Medulla oblongata (tissue), 1 donor: ENCODE data around the gene CKMT2.
A peak's percentile ranks its signal among the peaks of the same experiment; 100 is the strongest.
"Not testable (repeated sequence)": the region's sequence is repeated elsewhere in the genome, so short reads cannot be mapped to it uniquely, and the experiment has no call there.

ENCODE experiments used
- DNase-seq: peaks from one replicate; pipeline ENCODE4 v3.0.0-alpha.2; 2015; ENCODE audit errors: extremely low spot score

The CKMT2 gene

DNA sequence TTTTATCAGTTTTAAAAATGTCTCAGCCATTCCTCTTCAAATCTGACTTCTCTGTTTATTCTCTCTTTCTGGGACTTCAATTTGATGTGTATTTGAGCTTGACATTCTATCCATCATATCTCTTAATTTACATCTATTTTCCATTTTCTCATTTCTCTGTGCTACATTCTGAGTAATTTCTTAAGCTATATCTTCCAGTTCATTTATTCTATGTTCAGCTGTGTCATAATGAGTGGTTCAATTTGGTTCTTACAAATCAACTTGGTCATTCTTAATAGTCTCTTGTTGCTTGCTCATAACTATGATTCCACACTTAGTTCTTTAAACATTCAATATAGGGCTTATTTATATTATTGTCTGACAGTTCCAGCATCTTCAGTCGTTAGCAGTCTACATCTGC is 16.9 kb downstream of the CKMT2 start:
- DNase-seq: no peak

- no peak for DNase-seq
These were observed 18.8 kb downstream of the CKMT2 start for GRCh38 chr5:81251922-81252321.

DNA sequence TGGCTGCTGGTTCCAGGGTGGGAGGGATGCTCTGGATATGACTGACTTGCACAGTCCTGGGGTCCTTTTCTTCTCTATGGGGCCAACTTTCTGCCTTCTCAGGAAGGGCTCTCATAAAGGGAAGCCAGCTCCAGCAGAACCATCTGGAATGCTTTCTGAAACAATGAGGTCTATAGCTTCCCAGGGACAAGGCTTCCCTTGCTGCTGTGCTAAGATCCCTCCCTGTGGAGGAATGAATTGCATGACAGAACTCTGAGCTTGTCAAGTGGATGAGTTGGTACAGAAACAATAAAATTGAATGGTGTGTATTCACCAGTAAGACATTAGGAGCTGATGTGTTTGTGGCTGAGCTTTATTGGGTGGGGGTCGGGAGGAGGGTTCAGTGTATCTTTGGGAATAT is 19.8 kb downstream of the CKMT2 start:
- peak; percentile 73 for DNase-seq

DNA sequence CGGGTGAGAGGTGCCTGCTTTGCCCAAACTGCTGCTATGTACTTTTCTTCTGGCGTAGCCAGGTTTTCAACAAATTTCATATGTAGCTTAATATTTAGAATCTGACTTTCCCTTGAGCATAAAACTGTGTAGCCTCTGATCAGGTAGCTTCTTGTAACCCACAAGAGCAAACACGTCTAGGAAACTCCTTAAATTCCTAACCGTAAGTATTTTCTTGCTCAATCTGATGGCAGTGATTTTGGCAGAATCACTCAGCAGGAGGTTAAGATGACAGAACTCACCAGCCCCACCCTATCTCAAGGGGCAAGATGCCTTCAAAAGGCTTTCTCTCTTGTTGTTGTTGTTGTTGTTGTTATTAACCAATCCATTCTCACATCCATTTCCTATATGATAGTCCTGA is 20.8 kb downstream of the CKMT2 start:
- no peak for DNase-seq

DNA sequence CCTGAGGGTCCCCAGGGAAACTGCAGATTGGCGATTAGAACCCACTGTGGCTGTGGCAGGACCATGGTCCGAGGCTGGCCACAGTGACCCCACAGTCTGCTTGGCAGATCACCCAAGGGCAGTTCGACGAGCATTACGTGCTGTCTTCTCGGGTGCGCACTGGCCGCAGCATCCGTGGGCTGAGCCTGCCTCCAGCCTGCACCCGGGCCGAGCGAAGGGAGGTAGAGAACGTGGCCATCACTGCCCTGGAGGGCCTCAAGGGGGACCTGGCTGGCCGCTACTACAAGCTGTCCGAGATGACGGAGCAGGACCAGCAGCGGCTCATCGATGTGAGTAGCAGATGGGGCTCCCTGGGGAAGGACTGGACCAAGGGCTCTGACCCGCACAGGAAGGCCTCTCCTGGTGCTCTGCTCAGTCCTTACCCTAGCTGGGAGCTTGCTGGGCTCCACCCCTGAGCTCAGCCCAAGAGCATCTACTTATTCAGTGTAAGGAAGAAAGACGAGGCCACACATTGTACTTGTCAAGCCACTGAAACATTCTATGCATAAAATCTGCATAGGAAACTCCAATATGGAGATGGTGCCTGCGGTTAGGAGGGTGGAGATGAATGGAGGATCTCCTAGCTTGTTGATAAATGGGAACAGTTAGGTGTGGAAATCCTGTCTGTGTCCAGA is 21.9 kb downstream of the CKMT2 start:
- DNase-seq: no peak

- no peak for DNase-seq
These were observed 23.6 kb downstream of the CKMT2 start for GRCh38 chr5:81256766-81257165.

DNA sequence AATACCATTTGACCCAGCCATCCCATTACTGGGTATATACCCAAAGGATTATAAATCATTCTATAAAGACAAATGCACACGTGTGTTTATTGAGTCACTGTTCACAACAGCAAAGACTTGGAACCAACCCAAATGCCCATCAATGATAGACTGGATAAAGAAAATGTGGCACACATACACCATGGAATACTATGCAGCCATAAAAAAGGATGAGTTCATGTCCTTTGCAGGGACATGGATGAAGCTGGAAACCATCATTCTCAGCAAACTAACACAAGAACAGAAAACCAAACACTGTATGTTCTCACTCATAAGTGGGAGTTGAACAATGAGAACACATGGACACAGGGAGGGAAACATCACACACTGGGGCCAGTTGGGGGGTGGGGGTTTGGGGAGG is 29.7 kb downstream of the CKMT2 start:
- DNase-seq: not testable (repeated sequence)

DNA sequence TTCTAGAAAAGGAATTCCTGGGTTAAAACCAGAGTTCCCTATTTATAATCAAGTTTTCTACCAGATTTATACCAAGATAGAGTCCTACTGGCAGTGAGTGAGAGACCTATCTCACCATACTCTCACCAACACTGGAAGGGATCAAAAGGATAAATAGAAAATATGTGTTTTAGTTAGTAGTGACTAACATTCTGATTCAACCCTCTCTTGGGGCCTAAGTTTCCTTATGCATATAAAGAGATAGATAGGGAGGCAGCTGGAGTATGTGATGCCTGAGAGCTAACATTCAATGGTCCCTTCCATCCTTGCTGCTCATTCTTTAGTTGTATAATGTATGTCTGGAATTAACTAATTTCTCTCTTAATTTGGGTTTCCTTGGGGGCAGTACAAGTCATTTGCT is 32.0 kb downstream of the CKMT2 start:
- DNase-seq: no peak

- no peak for DNase-seq
These were observed 35.5 kb downstream of the CKMT2 start for GRCh38 chr5:81268521-81269196.

DNA sequence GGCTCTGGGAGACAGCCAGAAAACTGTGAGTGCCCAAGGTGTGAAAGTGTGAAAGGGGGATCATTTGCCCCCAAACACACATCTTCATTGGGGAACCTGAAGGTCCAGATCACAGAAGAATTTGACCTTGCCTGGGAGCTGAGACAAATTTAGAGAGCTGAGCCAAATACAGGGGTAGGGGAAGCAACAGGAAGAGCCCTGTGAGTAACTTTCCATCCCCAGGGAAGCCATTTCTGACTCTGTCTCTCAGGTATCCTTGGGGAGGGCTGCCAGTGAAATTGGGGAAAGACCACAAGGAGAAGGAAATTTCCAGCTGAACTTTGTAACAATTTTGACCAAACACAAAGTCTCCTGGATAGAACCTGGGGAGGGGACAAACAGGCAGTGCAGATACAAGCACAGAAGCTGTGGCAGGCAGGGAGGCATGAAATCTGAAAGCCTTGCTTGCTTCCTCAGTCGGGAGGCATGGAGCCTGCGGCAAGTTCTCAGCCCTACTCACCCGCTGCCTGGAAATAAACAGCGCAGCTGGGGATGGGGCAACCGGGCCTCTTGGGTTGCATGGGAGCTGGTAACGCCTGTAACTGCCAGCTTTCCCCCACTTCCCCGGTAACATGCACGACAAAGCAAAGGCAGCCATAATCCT is 36.8 kb downstream of the CKMT2 start:
- DNase-seq: no peak

DNA sequence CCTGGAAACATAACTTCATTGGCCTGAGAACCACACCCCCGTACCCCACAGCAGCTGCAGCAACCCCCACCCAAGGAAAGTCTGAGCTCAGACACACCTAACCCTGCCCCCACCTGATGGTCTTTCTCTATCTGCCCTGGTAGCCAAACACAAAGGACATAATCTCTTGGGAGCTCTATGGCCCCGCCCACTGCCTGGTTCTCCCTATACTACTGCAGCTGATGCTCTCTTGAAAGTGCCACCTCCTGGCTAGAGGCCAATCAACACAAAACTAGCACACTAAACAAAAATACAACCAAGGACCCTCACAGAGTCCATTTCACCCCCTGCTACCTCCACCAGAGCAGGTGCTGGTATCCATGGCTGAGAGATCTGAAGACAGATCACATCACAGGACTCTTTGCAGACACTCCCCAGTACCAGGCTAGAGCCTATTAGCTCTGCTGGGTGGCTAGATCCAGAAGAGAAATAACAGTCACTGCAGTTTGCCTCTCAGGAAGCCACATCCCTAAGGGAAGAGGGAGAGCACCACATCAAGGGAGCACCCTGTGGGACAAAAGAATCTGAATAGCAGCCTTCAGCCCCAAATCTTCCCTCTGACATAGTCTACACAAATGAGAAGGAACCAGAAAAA is 37.4 kb downstream of the CKMT2 start:
- DNase-seq: not testable (repeated sequence)

DNA sequence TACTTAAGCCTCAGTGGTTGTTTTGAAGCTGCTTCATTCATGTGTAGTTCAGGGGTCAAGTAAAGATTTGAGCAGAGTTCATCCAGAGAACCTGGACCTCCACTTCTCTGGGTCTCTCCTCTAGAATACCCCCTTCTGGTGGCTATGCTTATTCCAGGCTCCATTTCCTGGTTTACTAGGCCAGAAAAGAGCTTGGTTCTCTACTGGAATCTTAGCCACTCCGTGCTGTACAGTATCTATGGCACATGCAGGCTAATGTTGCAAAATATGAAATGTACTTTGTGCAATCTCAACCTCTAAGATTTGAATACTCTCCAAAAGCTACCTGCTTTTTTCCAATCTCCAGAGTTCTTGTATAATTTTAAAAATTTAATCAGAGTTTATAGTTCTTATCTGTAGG is 50.9 kb downstream of the CKMT2 start:
- DNase-seq: no peak

DNA sequence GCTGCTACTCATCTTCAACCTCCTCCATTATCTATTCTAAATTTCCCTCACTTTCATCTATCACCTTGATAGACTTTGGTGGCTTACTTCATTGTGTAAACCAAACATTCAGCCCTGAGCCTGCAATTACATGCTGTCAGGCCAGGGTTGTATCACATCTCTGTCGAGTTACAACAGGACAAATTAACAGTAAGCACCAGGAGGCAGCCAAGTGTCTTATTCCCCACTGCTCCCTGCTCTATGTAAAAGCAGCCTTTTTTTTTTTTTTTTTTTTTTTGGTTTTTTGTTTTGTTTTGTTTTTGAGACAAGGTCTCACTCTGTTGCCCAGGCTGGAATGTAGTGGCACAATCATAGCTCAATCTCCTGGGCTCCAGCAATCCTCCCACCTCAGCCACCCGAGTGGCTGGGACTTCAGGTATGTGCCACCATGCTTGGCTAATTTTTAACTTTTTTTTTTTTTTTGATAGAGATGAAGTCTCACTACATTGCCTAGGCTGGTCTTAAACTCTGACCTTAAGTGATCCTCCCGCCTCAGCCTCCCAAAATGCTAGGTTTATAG is 53.0 kb downstream of the CKMT2 start:
- no peak for DNase-seq

DNA sequence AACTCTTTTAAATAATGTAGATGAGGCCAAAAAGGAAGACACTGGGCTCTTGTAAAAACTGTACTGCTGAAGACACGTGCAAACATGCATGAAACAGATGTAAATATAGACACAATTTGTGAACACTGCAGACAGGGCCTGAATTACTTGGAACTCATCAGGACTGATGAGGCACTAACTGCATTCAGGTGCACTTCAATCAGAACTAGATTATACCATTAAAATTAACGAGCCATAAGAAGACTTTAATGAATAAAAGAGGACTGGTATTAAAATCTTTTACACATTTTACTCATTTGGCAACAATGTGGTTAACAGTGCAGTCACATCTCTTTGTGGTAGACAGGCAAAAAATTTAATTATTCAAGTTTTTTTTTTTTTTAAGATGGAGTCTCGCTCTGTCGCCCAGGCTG is 54.9 kb downstream of the CKMT2 start:
- no peak for DNase-seq

GRCh38 chr5:81290146-81290545 is 57.0 kb downstream of the CKMT2 start:
- no peak for DNase-seq

DNA sequence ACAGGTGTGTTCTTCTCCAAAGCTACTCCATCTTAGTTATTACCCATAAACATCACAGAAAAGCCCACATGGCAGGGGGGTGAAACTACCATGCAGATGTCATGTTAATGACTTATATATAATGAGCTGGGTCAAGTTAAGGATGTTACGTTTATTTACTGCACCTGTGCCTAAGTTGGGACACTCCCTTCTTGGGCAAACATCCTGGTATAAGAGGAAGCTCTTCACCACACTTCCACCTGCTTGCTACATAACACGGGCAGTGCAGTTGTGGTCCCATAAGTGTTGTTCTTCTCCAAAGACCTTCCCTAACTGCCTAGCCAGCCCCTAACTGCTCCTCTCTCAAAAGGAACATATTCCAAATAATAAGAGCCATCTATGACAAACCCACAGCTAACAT is 59.0 kb downstream of the CKMT2 start:
- DNase-seq: no peak

DNA sequence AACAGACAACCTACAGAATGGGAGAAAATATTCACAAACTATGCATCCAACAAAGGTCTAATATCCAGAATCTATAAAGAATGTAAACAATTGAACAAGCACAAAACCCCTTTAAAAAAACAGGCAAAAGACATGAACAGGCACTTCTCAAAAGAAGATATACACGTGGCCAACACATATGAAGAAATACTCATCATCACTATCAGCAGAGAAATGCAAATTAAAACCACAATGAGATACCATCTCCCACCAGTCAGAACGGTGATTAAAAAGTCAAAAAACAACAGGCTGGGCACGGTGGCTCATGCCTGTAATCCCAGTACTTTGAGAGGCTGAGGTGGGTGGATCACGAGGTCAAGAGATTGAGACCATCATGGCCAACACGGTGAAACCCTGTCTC is 60.9 kb downstream of the CKMT2 start:
- DNase-seq: not testable (repeated sequence)

- no peak for DNase-seq
These were observed 64.4 kb downstream of the CKMT2 start for GRCh38 chr5:81297531-81297930.

- no peak for DNase-seq
These were observed 67.8 kb downstream of the CKMT2 start for GRCh38 chr5:81300921-81301270.

DNA sequence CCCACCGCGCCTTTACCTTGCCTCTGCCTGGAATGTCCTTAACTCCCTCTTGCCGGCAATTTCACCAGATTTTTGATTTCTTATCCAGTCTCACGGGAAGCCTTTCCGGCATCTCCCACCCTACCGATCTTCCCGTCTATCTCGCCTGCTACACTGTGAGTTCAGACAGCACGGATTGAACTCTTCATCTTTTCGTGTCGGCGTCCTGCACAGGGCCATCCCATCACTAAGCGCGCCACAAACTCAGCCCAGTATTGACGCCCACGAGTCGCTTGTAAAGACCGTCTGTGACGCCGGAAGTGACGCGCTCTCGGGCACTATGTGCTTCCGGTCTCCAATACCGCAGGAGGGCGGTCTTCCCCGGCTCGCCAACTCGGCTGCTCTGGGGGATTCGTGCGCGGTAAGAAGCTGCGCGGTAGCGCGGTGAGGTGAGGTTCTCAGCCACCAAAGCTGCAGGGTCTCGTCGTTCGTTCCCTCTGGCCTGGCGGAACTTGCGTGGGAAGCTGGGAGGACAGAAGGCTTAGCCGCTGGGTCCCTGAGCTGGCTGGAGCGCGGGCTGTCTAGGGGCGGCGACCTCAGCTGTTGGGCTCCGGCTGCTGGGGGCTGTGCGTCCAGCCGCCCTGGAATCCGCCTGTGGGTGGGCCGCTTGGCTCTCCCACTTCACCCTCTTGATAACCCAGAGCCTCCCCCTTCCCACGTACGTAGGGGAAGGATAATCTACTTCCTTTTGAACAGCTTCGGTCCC is 68.3 kb downstream of the CKMT2 start, which contains the start of gene ZCCHC9:
Gene ZCCHC9 (plus strand): TSS at position 317 of the 745 bp plus-strand sequence. CDS start 3,171 bp downstream, outside the sequence.
- DNase-seq: peak; percentile 97

- DNase-seq: no peak
These were observed 69.5 kb downstream of the CKMT2 start for GRCh38 chr5:81302596-81302995.

- DNase-seq: no peak
These were observed 70.4 kb downstream of the CKMT2 start for GRCh38 chr5:81303563-81303962.
